DMS 273 (cell line): ENCODE data around the gene CMTM5.
"Not testable (repeated sequence)": the region's sequence is repeated elsewhere in the genome, so short reads cannot be mapped to it uniquely, and the experiment has no call there.

ENCODE experiments used
- DNase-seq: peaks from one replicate; lab custom pipeline; 2025; ENCODE audit not compliant: unreplicated experiment; lab: John Stamatoyannopoulos, UW

The CMTM5 gene

DNA sequence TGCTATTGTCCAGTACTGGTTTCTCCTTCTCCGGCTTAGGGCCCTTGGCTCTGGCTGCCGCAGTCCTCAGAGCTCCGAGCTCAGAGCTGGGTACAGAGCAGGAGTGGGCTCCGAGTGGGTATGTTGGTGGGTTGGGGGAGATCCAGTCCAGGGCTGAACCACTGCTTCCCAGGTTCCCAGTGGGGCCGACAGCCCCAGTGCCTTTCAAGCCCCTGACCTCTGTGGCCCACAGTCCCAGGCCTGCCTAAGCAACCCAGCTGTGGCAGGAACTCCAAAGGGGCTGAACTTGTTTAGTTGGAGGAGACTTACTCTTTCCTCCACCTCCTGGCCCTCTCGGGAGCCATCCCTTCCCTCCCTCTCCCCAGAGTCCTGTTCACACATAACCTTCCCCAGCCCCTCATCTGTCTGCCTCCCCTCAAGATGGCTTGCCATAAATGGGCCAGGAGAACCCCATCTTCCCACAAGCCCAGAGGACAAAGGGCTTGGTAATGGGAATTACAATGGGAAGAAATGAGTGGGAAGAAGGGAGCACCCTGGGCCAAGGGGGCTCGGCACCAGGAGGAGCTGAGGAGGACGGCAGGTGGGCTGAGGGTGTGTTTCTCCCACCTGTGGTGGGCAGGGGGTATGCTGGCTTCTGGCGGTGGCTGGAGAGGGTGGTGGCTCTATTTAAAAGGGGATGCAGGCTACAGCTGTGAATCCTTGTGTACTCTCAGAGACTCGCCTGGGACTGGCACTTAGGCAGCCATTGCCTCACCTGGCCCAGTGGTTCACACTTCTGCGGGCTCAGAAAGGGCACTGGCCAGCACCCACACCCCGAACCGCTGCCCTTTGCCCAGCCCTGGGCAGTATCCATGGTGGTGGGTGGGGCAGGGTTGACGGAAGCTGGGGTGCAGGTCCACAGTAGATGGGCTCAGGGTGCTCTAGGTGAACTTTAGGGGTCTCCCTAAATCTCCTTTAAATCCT, 35.0 kb downstream of the CMTM5 start:
- no peak for DNase-seq

GRCh38 chr14:23413681-23414080, 36.8 kb downstream of the CMTM5 start:
- DNase-seq = no peak

DNA sequence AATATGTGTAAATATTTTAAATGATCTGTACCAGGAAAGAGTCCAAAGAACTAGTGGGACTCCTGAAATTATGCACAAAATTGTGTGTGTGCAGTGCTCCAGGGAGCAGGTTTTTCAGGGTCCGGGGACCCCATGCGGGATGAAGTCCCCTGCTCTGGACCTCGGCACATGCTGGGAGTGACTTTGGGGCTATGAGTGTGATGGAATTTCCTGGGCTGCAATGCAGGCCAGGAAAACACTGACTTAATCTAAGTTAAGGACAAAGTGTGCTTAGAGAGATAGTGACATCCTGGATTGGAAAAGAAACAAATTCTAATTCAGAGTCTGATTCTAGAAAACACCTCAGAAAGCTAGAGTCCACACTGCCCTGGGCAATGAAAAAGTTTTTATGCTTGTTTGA, 37.4 kb downstream of the CMTM5 start:
- no peak for DNase-seq

- no peak for DNase-seq
Measured at GRCh38 chr14:23414906-23415820, 38.3 kb downstream of the CMTM5 start.

GRCh38 chr14:23415821-23416778, 39.3 kb downstream of the CMTM5 start:
- no peak for DNase-seq

DNA sequence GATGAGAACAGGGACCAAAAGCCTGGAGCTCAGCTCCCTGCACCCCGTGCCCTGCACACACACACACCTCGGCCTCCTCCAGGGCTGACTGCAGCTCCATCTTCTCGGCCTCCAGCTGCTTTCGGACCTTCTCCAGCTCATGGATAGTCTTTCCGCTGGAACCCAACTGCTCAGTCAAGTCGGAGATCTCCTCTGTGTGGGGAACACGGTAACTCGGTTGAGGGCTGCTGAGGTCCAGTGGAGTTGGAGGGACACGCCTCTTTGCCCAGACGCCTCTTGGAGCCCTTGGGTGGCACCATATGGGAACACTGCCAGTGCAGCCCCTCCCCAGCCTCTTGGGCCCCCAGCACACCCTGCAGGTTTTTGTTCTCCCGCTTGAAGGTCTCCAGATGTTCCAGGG, 40.0 kb downstream of the CMTM5 start:
- DNase-seq = no peak

DNA sequence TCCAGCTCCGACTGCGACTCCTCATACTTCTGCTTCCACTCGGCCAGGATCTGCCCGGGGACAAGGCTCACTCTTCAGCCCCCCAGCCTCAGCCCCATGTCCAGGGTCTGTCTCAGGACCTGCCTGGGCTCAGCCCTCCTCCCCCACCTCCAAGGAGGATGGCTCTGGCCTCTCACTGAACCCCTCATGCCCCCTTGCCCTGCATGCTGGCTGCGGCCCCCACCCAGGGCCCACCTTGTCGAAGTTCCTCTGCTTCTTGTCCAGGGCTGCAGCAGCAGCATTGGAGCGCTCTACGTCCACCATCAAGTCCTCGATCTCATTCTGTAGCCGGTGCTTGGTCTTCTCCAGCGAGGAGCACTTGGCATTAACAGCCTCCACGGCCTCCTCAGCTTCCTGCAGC, 40.4 kb downstream of the CMTM5 start:
- not testable (repeated sequence) for DNase-seq

- no peak for DNase-seq
Measured at GRCh38 chr14:23418021-23418420, 41.2 kb downstream of the CMTM5 start.

GRCh38 chr14:23419646-23420045, 42.8 kb downstream of the CMTM5 start:
- not testable (repeated sequence) for DNase-seq

DNA sequence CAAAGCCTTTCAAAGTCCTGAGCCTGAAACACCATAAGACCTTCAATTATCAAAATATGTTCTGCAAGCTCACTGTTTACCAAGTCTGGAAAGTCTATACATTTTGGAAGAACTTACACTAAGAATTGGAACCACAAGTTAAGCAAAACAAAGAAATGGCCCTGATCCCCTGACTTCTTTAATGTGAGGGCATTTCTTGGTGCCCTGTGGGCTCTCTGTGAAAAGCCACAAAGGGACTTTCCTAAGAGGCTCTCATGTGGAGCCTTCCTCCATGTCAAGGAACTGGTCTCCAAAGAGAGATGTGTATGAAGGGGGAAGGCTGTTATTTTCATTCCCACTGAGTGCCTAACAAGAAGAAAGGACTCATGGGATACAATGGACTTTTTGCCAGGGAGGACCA, 44.7 kb downstream of the CMTM5 start:
- DNase-seq = no peak

GRCh38 chr14:23423657-23424056, 46.8 kb downstream of the CMTM5 start:
- DNase-seq = no peak

DNA sequence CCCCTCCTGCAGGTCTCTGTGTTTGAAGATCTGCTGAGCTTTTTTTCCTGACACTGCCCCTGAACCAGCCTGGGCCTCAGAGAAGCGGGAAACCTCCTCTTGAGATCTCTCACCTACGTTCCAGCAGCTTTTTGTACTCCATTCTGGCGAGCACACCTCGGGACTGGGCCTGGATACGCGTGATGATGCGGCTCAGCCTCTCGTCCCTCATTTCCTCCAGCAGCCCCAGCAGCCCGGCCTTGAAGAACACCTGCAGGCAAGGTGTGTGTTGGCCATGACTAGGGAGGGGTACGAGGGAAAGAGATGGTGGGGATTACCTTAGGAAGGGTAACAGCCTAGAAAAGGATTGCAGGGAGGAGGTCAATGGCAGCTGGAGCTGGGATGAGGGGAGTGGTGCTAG, 48.3 kb downstream of the CMTM5 start:
- no peak for DNase-seq

DNA sequence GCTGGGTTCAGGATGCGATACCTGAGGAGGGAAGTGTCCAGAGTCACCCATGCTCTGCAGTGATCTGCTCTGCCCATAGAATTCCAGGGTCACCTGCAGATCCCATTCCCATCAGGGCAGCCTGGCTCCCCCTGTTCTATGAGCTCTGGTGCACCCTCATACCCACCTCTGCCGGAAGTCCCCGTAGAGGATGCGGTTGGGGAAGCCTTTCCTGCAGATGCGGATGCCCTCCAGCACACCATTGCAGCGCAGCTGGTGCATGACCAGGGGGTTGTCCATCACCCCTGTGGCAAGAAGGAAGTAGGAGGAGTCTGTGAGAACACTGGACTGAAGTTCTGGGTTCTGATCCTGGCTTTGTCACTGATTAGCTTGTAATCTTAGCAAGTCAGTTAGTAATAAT, 49.0 kb downstream of the CMTM5 start:
- DNase-seq = not testable (repeated sequence)

DNA sequence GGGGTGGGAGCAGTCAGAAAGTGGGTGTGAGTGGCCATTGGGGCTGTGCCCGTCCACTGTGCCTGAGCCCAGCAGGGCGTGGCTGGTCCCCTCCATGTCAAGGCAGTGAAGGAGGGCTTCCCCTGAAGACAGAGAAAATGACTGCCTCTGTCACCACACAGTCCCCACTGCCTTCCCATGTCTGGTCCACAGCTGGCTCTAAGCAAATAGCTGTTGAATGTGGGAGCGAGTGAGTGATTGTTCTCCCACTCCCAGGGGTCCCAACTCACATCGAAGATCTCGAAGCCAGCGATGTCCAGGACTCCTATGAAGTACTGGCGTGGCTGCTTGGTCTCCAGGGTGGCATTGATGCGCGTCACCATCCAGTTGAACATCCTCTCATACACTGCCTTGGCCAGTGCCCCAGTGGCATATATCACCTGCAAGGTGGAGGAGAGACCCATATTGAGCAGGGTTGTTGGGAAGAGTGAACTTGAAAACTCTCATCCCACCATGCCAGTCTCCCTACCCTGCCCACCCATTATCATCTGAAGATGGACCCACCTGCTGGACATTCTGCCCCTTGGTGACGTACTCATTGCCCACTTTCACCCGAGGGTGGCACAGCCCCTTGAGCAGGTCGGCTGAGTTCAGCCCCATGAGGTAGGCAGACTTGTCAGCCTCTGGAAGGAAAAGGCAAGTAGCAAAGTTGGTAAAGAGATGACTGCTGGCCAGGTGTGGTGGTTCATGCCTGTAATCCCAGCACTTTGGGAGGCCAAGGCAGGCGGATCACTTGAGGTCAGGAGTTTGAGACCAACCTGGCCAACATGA, 52.0 kb downstream of the CMTM5 start:
- no peak for DNase-seq
